22Rv1 (cell line): ENCODE measurements around the gene THSD4.

Experiments
- CTCF ChIP-seq: fragments of 450-650 bp; IDR thresholded peaks from 2 replicates; pipeline ENCODE4 v1.5.1; 2017; ENCODE audit warnings: mild to moderate bottlenecking
- ZFX ChIP-seq: fragments of 450-650 bp; IDR thresholded peaks from 2 replicates; pipeline ENCODE4 v1.6.1; 2017; ENCODE audit warnings: antibody characterized with exemption, borderline replicate concordance

GRCh38 chr15:71440489-71441110, 325.3 kb downstream of the THSD4 start:
- TF ChIP-seq CTCF (peak; percentile 74), ZFX (no peak)
